ENCODE results near the gene KLK13. TPM values are rescaled to one million over a fixed set of nuclear protein-coding genes. Genes with fewer than 3 reads are reported as not detected.

The KLK13 gene
- polyA plus RNA-seq, 1 donor (not counting 4 experiments of a cell fraction or from before 2014, with no cell fraction given): 2.0 TPM

DNA sequence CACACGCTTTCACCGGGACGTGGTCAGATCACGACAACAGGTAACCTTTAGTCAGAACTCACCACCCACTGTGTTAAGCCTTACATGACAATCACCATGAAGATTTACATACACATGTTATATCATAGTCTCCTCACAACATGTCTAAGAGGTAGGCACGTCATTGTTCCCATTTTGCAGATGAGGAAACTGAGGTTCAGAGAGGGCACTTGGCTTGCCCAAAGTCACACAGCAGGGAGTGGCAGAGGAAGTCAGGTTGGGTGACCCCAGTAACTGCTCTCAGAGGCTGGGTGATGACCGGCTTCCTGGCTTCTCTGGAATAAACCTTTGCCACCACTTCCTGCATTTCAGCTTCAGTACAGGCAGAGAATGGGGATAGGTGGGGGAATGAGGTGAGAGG is 50.6 kb downstream of the KLK13 start:
- Histone ChIP-seq H3K36me3 (ENCODE audit: control insufficient read depth in 2 of 2, extremely low read depth in 1 of 2, insufficient read depth in 2 of 2, low read length in 2 of 2) (peaks cover 7 to 11% of the 10 kb centered on the region in 2 experiments), H3K4me2 (ENCODE audit: control insufficient read depth, extremely low read depth, insufficient read depth, low read depth, low read length) (no peak overlapping the region), H3K9ac (ENCODE audit: control insufficient read depth, extremely low read depth, insufficient read depth, low read length) (no peak overlapping the region), H3K27me3 (ENCODE audit: control insufficient read depth, extremely low read depth, insufficient read depth, low read length) (no peaks in the 10 kb centered on the region), H3K4me3 (ENCODE audit: control insufficient read depth in 2 of 3, extremely low read depth in 1 of 3, insufficient read depth in 2 of 3, low read depth in 1 of 3, low read length in 3 of 3) (no peak overlapping the region), H3K4me1 (ENCODE audit: control insufficient read depth, extremely low read depth, insufficient read depth, low read length) (peaks cover 30% of the 10 kb centered on the region), H2AFZ (ENCODE audit: control insufficient read depth, low read length) (no peak overlapping the region), H3K79me2 (ENCODE audit: control insufficient read depth, insufficient read depth, low read length) (no peaks in the 10 kb centered on the region), H3K9me1 (ENCODE audit: control insufficient read depth, extremely low read depth, insufficient read depth, low read length) (no peaks in the 10 kb centered on the region), H3K27ac (ENCODE audit: control insufficient read depth, insufficient read depth, low read length) (no peak overlapping the region), H4K20me1 (ENCODE audit: control insufficient read depth, extremely low read depth, insufficient read depth, low read length) (no peaks in the 10 kb centered on the region), H3K9me3 (ENCODE audit: control insufficient read depth, low read depth, low read length) (no peaks in the 10 kb centered on the region)
- FAIRE-seq: no peak
- no peak for TF ChIP-seq EZH2 (IDR thresholded peaks at IDR 0.05; ENCODE audit: low read length)
- TF ChIP-seq, protein P1, sequence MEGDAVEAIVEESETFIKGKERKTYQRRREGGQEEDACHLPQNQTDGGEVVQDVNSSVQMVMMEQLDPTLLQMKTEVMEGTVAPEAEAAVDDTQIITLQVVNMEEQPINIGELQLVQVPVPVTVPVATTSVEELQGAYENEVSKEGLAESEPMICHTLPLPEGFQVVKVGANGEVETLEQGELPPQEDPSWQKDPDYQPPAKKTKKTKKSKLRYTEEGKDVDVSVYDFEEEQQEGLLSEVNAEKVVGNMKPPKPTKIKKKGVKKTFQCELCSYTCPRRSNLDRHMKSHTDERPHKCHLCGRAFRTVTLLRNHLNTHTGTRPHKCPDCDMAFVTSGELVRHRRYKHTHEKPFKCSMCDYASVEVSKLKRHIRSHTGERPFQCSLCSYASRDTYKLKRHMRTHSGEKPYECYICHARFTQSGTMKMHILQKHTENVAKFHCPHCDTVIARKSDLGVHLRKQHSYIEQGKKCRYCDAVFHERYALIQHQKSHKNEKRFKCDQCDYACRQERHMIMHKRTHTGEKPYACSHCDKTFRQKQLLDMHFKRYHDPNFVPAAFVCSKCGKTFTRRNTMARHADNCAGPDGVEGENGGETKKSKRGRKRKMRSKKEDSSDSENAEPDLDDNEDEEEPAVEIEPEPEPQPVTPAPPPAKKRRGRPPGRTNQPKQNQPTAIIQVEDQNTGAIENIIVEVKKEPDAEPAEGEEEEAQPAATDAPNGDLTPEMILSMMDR (optimal IDR thresholded peaks at IDR 0.05 in 1 of 3, IDR thresholded peaks at IDR 0.05 in 1 of 3, conservative IDR thresholded peaks at IDR 0.05 in 1 of 3; ENCODE audit: extremely low read depth in 1 of 3, insufficient read depth in 2 of 3, low read length in 3 of 3): no peak
- no peak for DNase-seq (ENCODE audit: low read depth, low spot score)
- dilution Hi-C loops (cut with MboI; ENCODE audit: extremely low pct_ligation_motif_present, low sequenced_read_pairs): no loop called here

DNA sequence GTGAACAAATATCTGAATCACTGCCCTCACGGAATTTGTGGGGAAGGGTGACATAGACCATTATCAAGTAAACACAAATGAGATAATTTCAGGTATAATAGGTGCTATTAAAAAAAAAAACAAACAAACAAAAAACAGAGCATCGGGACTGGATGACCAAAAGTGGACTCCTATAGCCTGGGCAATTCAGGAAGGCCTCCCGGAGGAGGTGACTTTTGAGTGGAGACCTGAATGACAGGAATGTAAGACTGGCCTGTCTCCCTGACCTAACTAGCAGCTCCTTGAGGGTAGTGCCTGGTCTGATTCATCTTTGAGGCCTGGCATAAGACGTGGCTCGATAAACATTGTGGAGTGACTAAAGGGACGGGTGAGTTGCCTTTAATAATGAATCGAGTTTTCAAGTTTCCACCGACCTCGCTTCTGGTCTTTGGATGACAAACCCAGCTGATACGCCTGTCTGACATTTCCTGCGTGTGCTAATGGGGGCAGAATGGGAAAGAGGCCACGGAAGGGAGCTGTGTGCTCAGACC is 52.2 kb downstream of the KLK13 start:
- Histone ChIP-seq H3K4me1 (ENCODE audit: control insufficient read depth, extremely low read depth, insufficient read depth, low read length) (peaks cover 34% of the 10 kb centered on the region), H3K36me3 (ENCODE audit: control insufficient read depth in 2 of 2, extremely low read depth in 1 of 2, insufficient read depth in 2 of 2, low read length in 2 of 2) (peaks cover 7 to 11% of the 10 kb centered on the region in 2 experiments), H3K4me2 (ENCODE audit: control insufficient read depth, extremely low read depth, insufficient read depth, low read depth, low read length) (no peak overlapping the region), H3K27me3 (ENCODE audit: control insufficient read depth, extremely low read depth, insufficient read depth, low read length) (no peaks in the 10 kb centered on the region), H4K20me1 (ENCODE audit: control insufficient read depth, extremely low read depth, insufficient read depth, low read length) (no peaks in the 10 kb centered on the region), H3K4me3 (ENCODE audit: control insufficient read depth in 2 of 3, extremely low read depth in 1 of 3, insufficient read depth in 2 of 3, low read depth in 1 of 3, low read length in 3 of 3) (no peak overlapping the region), H3K9me1 (ENCODE audit: control insufficient read depth, extremely low read depth, insufficient read depth, low read length) (no peaks in the 10 kb centered on the region), H3K27ac (ENCODE audit: control insufficient read depth, insufficient read depth, low read length) (no peak overlapping the region), H3K9ac (ENCODE audit: control insufficient read depth, extremely low read depth, insufficient read depth, low read length) (no peak overlapping the region), H2AFZ (ENCODE audit: control insufficient read depth, low read length) (no peak overlapping the region), H3K79me2 (ENCODE audit: control insufficient read depth, insufficient read depth, low read length) (no peaks in the 10 kb centered on the region), H3K9me3 (ENCODE audit: control insufficient read depth, low read depth, low read length) (no peaks in the 10 kb centered on the region)
- TF ChIP-seq, protein P1 (optimal IDR thresholded peaks at IDR 0.05 in 1 of 3, IDR thresholded peaks at IDR 0.05 in 1 of 3, conservative IDR thresholded peaks at IDR 0.05 in 1 of 3; ENCODE audit: extremely low read depth in 1 of 3, insufficient read depth in 2 of 3, low read length in 3 of 3): no peak
- no peak for TF ChIP-seq EZH2 (IDR thresholded peaks at IDR 0.05; ENCODE audit: low read length)
- DNase-seq (ENCODE audit: low read depth, low spot score): no peak
- dilution Hi-C loops (cut with MboI; ENCODE audit: extremely low pct_ligation_motif_present, low sequenced_read_pairs): no loop called here
- FAIRE-seq: no peak

All from keratinocyte (primary cell).